Measurements from ENCODE around the gene ZMYM4.

DNA sequence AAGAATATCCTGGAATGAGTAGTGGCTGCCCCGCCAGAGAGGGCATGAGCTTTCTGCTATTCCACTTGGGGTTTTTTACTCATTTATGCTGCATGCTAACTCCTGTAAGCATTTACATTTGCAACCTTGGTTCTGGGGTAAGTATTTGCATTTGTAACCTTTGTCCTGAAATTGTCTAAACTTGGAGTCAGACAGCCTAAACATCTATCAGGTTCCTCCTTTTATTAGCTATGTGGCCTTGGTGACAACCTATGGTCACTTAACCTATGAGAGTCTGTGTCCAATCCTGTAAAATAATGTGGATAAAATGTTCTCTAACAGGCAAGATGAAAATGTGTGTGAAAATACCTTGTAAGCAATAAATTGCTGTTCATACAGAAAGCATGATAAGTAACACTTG lies 8.9 kb upstream of the ZMYM4 start:
- no peak for TF ChIP-seq CREB1 (CRISPR knock-in tag; IDR thresholded peaks at IDR 0.05)
- TF ChIP-seq RORB (CRISPR knock-in tag; IDR thresholded peaks at IDR 0.05) = no peak
- TF ChIP-seq ZNF138 (CRISPR knock-in tag; conservative IDR thresholded peaks at IDR 0.05) = no peak

All from WTC11 (cell line).